Temporal lobe (tissue), 1 donor: ENCODE data around the gene APBA1. TPM values are rescaled to one million over a fixed set of nuclear protein-coding genes. Genes with fewer than 3 reads are reported as not detected.

ENCODE experiments used
- total RNA-seq: library from RNA; depleted of rRNA; stranded (reverse); fragments of >200 nt; gene quantifications from one replicate; pipeline ENCODE4 v1.2.3, GENCODE V29; 2014

APBA1 gene
- total RNA-seq, 1 donor from 2014 or later, result 34.2 TPM

Other genes with a start within 250 kb of the APBA1 start
- gene PTAR1, start 87.6 kb upstream of the APBA1 start, total RNA-seq, result 42.0 TPM
- 0.49 TPM for gene CFAP95, start 148.4 kb upstream of the APBA1 start, total RNA-seq